Neural cell (in vitro differentiated cells): ENCODE data around the gene SIMC1.
"Not testable (repeated sequence)": the region's sequence is repeated elsewhere in the genome, so short reads cannot be mapped to it uniquely, and the experiment has no call there.

Experiments used
- MXI1 ChIP-seq: fragments of 450-650 bp; conservative IDR thresholded peaks from 2 replicates; pipeline ENCODE4 v1.6.1; 2014; ENCODE audit warnings: antibody characterized with exemption, mild to moderate bottlenecking; ENCODE audit not compliant: poor library complexity, severe bottlenecking
- POLR2AphosphoS5 ChIP-seq: IDR thresholded peaks from 2 replicates; pipeline ENCODE4 v1.6.1; 2012
- SMC3 ChIP-seq: fragments of 450-650 bp; conservative IDR thresholded peaks from 2 replicates; pipeline ENCODE4 v1.6.1; 2014; ENCODE audit warnings: antibody characterized with exemption, mild to moderate bottlenecking, moderate library complexity; ENCODE audit not compliant: poor library complexity
- TF ChIP-seq, protein P1 (sequence below): IDR thresholded peaks from 2 replicates; pipeline ENCODE4 v1.6.1; 2012; ENCODE audit warnings: borderline replicate concordance
- TF ChIP-seq, protein P2 (sequence below): fragments of 450-650 bp; IDR thresholded peaks from 2 replicates; pipeline ENCODE4 v1.5.1; 2014; ENCODE audit warnings: antibody characterized with exemption, mild to moderate bottlenecking, moderate library complexity; ENCODE audit not compliant: poor library complexity, severe bottlenecking

DNA sequence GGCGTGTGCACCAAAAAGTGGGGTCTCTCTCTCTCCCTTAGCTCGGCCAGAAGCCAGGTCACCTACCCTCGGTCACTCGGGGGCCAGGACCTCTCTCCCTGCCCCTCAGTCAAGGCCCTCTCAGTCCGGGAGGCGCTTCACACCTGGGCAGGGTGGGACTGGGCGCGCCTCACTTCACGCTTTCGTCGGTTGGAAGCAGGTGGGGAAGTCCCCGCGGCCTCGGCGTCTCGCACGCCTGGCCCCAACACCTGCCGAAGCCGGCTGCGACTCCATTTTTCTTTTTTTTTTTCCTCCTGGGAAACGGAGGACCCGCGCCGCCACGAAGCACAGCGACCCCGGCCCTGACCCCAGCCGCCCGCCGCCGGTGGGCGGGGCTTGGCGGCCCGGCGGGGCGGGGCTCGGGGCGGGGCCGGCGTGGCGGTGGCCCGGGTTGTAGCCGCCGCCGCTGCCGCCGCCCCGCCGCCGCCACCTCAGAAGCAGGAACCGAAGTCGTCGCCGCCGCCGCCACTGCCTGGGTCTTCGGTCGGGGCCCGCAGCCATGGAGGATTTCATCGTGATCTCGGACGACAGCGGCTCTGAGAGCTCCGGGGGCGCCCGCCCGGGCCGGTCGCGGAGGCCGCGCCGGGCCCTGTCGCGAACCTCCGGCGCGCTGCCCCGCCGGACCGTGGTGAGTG is at the start of gene SIMC1:
- TF ChIP-seq, protein P1, sequence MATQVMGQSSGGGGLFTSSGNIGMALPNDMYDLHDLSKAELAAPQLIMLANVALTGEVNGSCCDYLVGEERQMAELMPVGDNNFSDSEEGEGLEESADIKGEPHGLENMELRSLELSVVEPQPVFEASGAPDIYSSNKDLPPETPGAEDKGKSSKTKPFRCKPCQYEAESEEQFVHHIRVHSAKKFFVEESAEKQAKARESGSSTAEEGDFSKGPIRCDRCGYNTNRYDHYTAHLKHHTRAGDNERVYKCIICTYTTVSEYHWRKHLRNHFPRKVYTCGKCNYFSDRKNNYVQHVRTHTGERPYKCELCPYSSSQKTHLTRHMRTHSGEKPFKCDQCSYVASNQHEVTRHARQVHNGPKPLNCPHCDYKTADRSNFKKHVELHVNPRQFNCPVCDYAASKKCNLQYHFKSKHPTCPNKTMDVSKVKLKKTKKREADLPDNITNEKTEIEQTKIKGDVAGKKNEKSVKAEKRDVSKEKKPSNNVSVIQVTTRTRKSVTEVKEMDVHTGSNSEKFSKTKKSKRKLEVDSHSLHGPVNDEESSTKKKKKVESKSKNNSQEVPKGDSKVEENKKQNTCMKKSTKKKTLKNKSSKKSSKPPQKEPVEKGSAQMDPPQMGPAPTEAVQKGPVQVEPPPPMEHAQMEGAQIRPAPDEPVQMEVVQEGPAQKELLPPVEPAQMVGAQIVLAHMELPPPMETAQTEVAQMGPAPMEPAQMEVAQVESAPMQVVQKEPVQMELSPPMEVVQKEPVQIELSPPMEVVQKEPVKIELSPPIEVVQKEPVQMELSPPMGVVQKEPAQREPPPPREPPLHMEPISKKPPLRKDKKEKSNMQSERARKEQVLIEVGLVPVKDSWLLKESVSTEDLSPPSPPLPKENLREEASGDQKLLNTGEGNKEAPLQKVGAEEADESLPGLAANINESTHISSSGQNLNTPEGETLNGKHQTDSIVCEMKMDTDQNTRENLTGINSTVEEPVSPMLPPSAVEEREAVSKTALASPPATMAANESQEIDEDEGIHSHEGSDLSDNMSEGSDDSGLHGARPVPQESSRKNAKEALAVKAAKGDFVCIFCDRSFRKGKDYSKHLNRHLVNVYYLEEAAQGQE: not testable (repeated sequence)
- TF ChIP-seq, protein P2, sequence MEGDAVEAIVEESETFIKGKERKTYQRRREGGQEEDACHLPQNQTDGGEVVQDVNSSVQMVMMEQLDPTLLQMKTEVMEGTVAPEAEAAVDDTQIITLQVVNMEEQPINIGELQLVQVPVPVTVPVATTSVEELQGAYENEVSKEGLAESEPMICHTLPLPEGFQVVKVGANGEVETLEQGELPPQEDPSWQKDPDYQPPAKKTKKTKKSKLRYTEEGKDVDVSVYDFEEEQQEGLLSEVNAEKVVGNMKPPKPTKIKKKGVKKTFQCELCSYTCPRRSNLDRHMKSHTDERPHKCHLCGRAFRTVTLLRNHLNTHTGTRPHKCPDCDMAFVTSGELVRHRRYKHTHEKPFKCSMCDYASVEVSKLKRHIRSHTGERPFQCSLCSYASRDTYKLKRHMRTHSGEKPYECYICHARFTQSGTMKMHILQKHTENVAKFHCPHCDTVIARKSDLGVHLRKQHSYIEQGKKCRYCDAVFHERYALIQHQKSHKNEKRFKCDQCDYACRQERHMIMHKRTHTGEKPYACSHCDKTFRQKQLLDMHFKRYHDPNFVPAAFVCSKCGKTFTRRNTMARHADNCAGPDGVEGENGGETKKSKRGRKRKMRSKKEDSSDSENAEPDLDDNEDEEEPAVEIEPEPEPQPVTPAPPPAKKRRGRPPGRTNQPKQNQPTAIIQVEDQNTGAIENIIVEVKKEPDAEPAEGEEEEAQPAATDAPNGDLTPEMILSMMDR: not testable (repeated sequence)
- not testable (repeated sequence) for TF ChIP-seq SMC3, POLR2AphosphoS5, MXI1
